GM19043 (cell line): Measurements from ENCODE around the gene PTPRN2.
"Not testable (repeated sequence)": the region's sequence is repeated elsewhere in the genome, so short reads cannot be mapped to it uniquely, and the experiment has no call there.

Experiments used
- ATAC-seq: cut with Tn5 transposase; IDR thresholded peaks from one replicate; pipeline ENCODE4 v1.9.1; 2021; ENCODE audit warnings: low read depth; ENCODE audit not compliant: unreplicated experiment

Gene PTPRN2

GRCh38 chr7:157577061-157577460, 1010.6 kb downstream of the PTPRN2 start:
- ATAC-seq = no peak

- no peak for ATAC-seq
These were observed 1011.2 kb downstream of the PTPRN2 start for GRCh38 chr7:157576415-157576814.

DNA sequence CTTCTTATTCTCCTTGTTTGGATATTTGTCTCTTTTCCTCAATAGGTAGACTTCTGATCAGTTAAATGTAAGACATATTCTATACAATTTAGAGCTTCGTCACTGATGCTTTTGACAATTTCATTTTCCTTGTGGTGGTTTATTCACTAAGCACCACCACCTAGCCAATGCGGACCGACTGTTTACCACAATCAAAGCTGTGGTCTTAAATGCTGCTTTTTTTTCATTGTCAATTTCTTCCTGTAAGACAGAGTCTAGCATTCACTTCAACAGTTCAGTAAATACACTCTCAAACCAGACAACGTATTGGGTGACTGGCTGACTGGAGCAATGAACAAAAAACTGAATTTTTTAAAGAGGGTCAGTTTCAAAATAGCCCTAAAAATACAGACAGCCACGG, 1011.8 kb downstream of the PTPRN2 start:
- no peak for ATAC-seq

GRCh38 chr7:157574914-157575586, 1012.6 kb downstream of the PTPRN2 start:
- ATAC-seq = no peak

- ATAC-seq = no peak
These were observed 1013.4 kb downstream of the PTPRN2 start for GRCh38 chr7:157574120-157574825.

GRCh38 chr7:157573244-157573643, 1014.4 kb downstream of the PTPRN2 start:
- ATAC-seq = no peak

- ATAC-seq = no peak
These were observed 1015.0 kb downstream of the PTPRN2 start for GRCh38 chr7:157572622-157573021.

DNA sequence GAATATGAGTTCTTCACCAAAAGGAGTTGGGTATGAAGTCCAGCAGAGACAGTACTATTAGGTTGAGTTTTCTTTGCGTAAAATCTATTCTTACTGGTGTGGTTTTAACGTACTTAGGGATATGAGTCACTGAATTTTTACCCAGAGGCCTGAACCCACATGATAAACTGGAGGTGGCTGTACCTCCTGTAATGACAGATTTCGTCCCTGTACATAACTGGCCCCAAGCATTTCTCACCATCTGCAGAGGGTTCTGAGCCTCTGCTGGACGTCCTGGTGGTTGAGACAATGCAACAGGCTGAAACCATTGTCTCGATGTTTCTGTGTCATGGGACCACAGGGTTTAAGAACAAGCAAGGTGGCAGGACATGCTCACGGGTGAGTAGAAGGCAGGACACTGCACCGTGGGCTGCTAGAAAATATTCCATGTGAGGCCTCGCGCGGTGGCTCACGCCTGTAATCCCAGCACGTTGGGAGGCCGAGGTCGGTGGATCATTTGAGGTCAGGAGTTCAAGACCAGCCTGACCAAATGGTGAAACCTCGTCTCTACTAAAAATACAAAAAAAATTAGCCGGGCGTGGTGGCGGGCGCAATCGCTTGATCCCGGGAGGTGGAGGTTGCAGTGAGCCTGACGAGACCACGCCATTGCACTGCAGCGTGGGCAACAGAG, 1017.0 kb downstream of the PTPRN2 start:
- no peak for ATAC-seq

- ATAC-seq = no peak
These were observed 1017.7 kb downstream of the PTPRN2 start for GRCh38 chr7:157569967-157570366.

DNA sequence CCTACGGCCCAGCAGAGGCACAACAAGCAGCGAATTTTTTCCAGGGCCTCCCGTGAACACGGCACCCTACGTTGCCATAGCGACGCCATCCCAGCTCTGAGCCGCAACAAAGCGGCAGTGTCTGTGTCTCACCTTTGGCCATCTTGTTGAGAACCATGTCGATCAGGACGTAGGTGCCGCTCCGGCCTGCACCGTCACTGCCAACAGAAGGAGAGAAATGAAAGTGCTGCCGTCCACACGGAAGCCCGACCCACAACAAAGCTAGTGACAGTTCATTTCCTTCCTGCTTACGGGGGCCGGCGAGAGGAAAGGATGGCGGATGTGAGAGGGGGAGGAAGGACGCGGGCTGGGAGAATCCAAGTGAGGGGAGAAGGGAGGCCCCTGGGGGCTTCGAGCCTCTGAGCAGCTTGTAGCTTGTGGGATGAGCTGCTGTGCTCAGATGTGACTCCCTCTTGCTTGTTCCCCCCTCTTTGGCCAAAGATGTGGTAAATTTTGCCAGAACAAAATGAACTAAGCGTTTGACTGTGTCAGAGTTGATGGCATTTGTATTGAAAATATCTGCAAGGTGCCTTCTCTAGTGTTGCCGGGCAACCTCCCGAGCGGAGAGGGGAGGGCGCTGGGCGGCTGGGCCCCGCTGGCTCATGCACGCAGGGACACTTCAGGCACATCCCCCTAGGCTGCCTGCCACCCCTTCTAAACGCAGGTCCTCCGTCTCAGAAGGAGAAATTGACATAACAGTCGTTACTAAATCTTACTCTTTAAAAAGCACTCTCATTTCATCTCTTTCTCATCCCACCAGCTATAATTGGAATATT, 1018.6 kb downstream of the PTPRN2 start:
- ATAC-seq = peak; percentile 89

DNA sequence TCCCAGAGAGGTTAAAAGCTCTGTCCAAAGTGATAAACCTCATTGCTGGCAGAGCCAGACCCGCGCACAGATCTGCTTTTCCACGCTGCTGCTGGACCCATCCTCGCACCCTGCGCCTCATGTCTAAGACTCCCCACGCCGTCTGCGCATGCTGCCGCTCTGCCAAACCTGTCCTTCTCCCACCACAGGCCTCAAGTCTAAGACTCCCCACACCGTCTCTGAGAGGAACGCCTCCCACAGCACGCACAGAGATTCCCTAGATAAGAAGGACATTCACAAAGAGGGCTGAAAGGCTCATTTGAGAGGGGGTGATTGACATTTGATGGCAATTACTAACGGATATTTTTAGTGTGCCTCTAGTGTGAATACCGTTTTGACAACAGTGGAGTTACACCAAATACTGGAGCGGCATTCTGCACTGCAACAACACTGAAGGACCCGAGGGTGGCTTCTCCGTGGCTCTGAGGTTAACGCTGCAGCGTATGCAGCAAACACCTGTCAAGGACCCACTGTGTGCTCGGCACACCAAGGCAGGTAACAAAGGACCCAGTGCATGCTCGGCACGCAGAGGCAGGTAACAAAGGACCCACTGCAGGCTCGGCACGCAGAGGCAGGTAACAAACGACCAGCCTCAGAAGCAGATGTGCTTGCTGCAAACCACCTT, 1019.4 kb downstream of the PTPRN2 start:
- ATAC-seq = peak; percentile 11

- no peak for ATAC-seq
These were observed 1020.0 kb downstream of the PTPRN2 start for GRCh38 chr7:157567666-157568065.

- no peak for ATAC-seq
These were observed 1021.0 kb downstream of the PTPRN2 start for GRCh38 chr7:157566631-157567006.

GRCh38 chr7:157565981-157566630, 1021.5 kb downstream of the PTPRN2 start:
- ATAC-seq = no peak

DNA sequence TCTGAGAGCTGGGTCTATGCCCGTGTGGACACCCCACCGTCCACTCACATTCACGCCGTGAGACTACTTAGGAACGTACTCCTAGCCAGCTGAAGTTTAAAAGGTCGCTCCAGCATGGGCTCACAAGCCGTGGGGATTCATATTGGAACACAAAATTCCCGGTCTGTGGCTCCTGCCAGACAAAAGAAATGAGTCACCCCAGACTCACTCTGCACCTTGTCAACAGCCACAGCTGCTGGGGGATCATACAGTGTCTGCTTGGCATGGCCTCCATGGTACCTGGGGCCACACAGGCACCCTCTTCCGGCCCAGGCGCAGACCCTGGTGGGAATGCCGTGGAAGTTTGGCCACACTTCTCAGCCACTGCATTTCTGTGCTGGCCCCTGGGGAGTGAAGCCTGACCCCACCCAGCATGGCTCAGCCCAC, 1022.4 kb downstream of the PTPRN2 start:
- ATAC-seq = no peak

- no peak for ATAC-seq
These were observed 1023.0 kb downstream of the PTPRN2 start for GRCh38 chr7:157564517-157565177.

DNA sequence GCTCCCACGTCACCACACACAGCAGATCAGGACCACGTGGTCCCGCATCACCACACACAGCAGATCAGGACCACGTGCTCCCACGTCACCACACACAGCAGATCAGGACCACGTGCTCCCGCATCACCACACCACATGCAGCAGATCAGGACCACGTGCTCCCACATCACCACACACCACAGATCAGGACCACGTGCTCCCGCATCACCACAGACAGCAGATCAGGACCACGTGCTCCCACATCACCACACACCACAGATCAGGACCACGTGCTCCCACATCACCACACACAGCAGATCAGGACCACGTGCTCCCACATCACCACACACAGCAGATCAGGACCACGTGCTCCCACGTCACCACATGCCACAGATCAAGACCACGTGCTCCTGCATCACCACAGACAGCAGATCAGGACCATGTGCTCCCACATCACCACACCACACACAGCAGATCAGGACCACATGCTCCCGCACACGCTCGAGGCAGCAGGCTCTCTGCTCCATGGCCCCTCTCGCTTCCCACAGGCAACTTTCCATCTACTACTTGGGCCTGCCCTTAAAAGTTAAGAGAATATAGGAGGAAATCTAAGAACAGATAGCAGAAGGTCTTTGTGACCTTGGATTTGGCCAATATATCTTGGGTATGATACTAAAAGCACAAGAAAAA, 1024.0 kb downstream of the PTPRN2 start:
- not testable (repeated sequence) for ATAC-seq

DNA sequence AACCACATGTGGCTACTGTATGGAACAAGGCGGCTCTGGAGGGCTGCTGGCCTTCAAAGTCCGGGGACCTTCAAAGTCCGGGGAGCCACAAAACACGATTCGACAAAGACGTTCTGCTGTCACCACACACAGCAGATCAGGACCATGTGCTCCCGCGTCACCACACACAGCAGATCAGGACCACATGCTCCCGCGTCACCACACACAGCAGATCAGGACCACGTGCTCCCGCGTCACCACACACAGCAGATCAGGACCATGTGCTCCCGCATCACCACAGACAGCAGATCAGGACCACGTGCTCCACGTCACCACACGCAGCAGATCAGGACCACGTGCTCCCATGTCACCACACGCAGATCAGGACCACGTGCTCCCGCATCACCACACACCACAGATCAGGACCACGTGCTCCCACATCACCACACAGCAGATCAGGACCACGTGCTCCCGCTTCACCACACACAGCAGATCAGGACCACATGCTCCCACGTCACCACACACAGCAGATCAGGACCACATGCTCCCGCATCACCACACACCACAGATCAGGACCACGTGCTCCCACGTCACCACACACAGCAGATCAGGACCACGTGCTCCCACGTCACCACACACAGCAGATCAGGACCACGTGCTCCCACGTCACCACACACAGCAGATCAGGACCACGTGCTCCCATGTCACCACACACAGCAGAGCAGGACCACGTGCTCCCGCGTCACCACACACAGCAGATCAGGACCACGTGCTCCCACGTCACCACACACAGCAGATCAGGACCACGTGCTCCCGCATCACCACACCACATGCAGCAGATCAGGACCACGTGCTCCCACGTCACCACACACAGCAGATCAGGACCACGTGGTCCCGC, 1024.9 kb downstream of the PTPRN2 start:
- ATAC-seq = not testable (repeated sequence)
